PC-3 (cell line): ENCODE measurements around the gene MED13L.

Experiments used
- EZH2phosphoT487 ChIP-seq: fragments of 300-600 bp; sonication (generic); IDR thresholded peaks from 2 replicates; pipeline ENCODE4 v1.6.1; 2018; ENCODE audit warnings: mild to moderate bottlenecking, antibody characterized with exemption, low read length, borderline replicate concordance
- TF ChIP-seq, protein P1 (sequence below): fragments of 300-600 bp; sonication (generic); conservative IDR thresholded peaks from 2 replicates; pipeline ENCODE4 v1.5.1; 2017; ENCODE audit warnings: antibody characterized with exemption, low read depth, mild to moderate bottlenecking, low read length

DNA sequence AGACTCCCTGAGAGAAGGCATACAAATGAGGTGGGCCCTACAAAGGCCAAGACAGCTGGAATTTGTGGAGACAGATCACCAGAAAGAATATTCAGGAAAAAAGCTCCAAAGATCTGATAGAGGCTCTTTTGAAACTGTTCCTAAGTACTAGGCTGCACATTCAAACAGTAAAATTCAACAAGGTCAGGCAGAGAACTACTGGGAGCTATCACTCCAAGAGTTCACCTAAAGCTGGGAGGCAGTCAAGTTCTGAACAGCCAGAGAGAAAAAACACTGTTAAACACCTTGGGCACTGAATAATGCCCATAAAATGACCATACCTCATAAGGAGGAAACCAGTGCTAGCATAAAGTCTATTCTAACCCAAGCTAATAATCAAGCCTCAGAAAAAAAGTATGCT, 28.6 kb downstream of the MED13L start:
- TF ChIP-seq, protein P1, sequence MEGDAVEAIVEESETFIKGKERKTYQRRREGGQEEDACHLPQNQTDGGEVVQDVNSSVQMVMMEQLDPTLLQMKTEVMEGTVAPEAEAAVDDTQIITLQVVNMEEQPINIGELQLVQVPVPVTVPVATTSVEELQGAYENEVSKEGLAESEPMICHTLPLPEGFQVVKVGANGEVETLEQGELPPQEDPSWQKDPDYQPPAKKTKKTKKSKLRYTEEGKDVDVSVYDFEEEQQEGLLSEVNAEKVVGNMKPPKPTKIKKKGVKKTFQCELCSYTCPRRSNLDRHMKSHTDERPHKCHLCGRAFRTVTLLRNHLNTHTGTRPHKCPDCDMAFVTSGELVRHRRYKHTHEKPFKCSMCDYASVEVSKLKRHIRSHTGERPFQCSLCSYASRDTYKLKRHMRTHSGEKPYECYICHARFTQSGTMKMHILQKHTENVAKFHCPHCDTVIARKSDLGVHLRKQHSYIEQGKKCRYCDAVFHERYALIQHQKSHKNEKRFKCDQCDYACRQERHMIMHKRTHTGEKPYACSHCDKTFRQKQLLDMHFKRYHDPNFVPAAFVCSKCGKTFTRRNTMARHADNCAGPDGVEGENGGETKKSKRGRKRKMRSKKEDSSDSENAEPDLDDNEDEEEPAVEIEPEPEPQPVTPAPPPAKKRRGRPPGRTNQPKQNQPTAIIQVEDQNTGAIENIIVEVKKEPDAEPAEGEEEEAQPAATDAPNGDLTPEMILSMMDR, result no peak
- no peak for TF ChIP-seq EZH2phosphoT487
